Activated T-cell treated with anti-CD3 and anti-CD28 coated beads, Interleukin-2, amount 50 U/mL, for 4 hours (primary cell): ENCODE data around the gene G0S2. TPM values are rescaled to one million over a fixed set of nuclear protein-coding genes. Genes with fewer than 3 reads are reported as not detected.
A peak's percentile ranks its signal among the peaks of the same experiment; 100 is the strongest.

Experiments
- ATAC-seq, 2 donors: fragments of 200-7000 bp; cut with Tn5 transposase; one replicate each; pipeline ENCODE4 v1.10.0; 2021
- DNase-seq: peaks from one replicate; pipeline ENCODE4 v3.0.0-alpha.2; 2020
- H3K27me3 Mint-ChIP-seq: one replicate; pipeline ENCODE4 v1.8.0; 2021; ENCODE audit warnings: low read depth, mixed read lengths
- H3K36me3 Mint-ChIP-seq: one replicate; pipeline ENCODE4 v1.8.0; 2022; ENCODE audit warnings: mixed read lengths; ENCODE audit not compliant: insufficient read depth
- H3K4me1 Mint-ChIP-seq: one replicate; pipeline ENCODE4 v1.8.0; 2021; ENCODE audit warnings: low read depth, mixed read lengths
- H3K4me3 Mint-ChIP-seq: one replicate; pipeline ENCODE4 v1.8.0; 2021; ENCODE audit warnings: mild to moderate bottlenecking, moderate library complexity, mixed read lengths
- H3K9me3 Mint-ChIP-seq: one replicate; pipeline ENCODE4 v1.8.0; 2021; ENCODE audit warnings: mixed read lengths
- total RNA-seq, 3 donors: library from RNA; stranded (reverse); gene quantifications; one replicate each; pipeline ENCODE4 v1.2.1, GENCODE V29; 2021

G0S2 gene, protein sequence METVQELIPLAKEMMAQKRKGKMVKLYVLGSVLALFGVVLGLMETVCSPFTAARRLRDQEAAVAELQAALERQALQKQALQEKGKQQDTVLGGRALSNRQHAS
- total RNA-seq, result 10 to 100 TPM; 16.3 to 55.6 (median 39.0) TPM

DNA sequence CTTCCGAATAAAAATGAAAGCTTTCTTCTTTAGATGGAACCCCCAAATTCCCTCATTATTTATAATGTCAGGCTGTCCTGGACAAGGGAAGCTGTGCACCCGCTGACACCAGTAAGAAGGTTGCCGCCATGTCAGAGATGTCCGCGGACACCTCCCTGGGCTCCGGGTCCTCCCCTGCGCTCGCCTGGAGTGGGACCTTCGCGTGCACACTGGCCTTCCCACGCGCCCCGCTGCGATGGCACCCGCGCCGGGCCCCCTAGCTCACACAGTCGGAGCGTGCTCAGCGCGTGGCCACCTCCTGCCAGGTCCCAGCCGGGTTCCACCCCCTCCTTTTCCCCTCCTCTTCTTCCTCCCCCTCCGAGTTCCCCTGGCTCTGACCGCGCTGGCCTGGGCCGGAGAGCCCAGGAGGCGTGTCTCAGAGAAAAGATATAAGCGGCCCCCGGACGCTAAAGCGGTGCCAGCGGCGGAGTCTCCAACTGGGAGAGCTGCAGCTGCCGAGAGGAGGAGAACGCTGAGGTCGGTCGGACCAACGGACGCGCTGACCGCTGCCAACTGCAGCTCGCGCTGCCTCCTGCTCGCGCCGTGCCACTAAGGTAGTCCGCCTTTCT, at the start of gene G0S2:
TSS of gene G0S2 (plus strand) at position 456 of the 608 bp plus-strand sequence. CDS start 273 bp downstream, outside the sequence.
- Mint-ChIP-seq H3K27me3 (peaks cover 28% of the 10 kb centered on the region), H3K4me3 (peak within 1 kb of the TSS; percentile 71), H3K36me3 (no peaks in the 10 kb centered on the region), H3K4me1 (peaks cover 43% of the 10 kb centered on the region), H3K9me3 (no peaks in the 10 kb centered on the region)
- ATAC-seq, result peak; percentile 41 to 48
- DNase-seq, result peak; percentile 16

DNA sequence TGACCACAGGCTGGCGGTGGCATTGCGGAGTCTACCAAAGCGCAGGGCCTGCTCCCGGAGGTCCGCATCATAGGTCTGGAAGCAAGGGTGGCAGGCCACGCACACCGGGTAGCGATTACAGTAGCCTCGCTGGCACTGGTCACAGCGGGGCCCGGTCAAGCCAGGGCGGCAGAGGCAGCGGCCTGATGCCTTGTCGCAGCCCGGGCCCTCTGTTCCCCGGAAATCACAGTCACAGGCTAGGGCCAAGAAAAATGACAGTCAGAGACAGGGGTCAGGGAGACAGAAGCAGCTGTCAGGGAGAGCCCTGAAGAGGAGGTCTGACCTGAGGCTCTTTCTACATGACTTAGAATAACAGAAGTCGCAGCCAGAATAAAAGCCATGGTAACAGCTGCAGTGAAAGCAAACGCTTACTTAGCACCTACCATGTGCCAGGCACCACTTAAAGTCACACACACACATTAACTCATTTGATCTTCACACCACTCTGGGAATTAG, 49.4 kb upstream of the G0S2 start:
- Mint-ChIP-seq H3K4me1 (peaks cover 4% of the 10 kb centered on the region), H3K4me3 (no peak overlapping the region), H3K27me3 (no peaks in the 10 kb centered on the region), H3K36me3 (no peaks in the 10 kb centered on the region), H3K9me3 (no peaks in the 10 kb centered on the region)
- no peak for DNase-seq
- ATAC-seq, result no peak

DNA sequence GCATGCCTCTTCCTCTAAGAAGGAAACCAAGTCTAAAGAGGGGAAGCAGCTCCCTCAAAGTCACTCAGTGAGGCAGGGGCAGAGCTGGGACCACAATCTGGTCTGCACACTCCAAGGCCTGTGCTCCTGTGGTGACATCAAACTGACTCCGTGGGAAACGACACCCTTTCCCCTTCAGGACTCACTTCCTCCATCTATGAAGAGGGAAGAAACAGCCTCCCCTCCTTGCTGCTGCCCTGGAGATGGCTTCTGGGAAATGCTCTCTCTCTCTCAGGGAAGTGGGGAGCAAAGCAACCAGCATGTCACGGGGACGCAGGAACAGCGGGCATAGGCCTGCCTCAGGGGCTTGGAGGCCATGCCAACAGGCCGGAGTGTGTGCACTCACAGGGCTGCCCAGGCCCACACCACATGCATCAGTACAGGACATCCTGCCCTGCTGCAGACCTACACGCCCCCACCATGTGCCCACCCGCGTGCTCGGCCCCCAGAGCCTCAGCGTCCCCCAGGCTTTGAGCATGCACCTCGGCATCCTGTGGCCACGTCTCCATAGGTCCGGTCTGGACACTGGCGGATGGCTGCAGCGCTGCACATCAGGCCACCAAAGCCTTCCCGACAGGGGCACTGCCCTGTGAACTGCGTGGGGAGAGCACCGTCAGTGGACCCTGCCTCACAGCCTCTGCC, 48.7 kb upstream of the G0S2 start:
- Mint-ChIP-seq H3K9me3 (no peaks in the 10 kb centered on the region), H3K4me1 (peaks cover 4% of the 10 kb centered on the region), H3K27me3 (no peaks in the 10 kb centered on the region), H3K36me3 (no peaks in the 10 kb centered on the region), H3K4me3 (no peak overlapping the region)
- ATAC-seq, result no peak
- no peak for DNase-seq

DNA sequence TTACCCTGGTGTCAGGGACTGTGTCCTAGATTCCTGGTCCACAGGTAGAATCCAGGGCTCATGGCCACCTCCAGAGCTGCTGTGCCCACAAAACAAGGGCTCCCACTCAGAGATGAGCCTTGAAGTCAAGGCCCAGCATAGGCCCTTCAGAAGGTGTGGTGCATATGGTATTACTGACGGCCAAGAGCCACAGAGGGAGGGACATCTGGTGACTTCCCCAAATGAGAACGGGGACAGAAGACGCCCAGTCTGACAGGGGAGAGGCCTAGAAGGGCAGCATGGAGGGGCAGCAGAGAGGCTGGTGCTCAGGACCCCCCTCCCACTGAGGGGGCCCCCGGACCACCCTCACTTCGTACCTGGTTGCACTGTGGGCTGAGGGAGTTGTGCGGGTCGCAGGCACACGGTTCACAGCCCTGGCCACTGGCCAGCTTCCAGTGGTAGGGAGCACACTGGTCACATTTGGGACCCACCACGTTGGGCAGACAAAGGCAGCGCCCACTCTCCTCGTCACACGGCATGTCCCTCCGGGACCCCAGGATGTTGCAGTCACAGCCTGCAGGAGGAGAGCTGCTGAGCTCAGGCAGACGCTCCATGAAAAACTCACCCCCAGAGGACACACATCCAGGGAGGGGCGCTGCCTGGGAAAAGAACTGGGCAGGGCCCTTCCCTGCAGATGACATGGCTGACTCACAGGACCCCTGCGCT, 48.0 kb upstream of the G0S2 start:
- no peaks in the 10 kb centered on the region for H3K9me3 Mint-ChIP-seq
- H3K36me3 Mint-ChIP-seq, result no peaks in the 10 kb centered on the region

DNA sequence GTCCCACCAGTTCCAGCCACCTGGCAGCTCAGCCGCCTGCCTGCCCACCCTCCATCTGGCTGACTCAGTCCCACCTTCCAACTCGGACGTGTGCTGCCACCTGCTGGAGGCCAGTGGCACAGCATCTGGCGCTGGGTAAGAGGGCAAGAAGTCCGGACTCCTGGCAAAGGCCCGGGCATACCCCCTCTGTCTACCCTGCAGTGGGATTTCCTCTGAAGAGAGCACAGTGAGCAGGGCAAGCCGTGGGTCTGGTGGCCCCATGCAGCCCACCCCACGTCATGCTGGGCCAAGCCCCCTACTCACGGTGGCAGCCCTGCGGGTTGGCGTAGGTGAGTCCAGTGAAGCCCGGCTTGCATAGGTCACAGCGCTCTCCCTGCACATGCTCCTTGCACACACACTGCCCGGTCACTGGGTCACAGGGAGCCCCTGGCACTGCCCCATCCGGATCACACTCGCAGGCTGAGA, 47.4 kb upstream of the G0S2 start:
- DNase-seq, result peak; percentile 77
- Mint-ChIP-seq H3K9me3 (no peaks in the 10 kb centered on the region), H3K36me3 (no peaks in the 10 kb centered on the region), H3K4me3 (no peak overlapping the region), H3K4me1 (peaks cover 4% of the 10 kb centered on the region), H3K27me3 (no peaks in the 10 kb centered on the region)
- ATAC-seq, result peak; percentile 87 to 91

More for the DNA sequence above, 48.0 kb upstream of the G0S2 start:
- H3K4me1 Mint-ChIP-seq, result peaks cover 4% of the 10 kb centered on the region
- DNase-seq (no peak), ATAC-seq (peak in 1 of 2 donors; percentile 24)
- no peak overlapping the region for H3K4me3 Mint-ChIP-seq
- H3K27me3 Mint-ChIP-seq, result no peaks in the 10 kb centered on the region

DNA sequence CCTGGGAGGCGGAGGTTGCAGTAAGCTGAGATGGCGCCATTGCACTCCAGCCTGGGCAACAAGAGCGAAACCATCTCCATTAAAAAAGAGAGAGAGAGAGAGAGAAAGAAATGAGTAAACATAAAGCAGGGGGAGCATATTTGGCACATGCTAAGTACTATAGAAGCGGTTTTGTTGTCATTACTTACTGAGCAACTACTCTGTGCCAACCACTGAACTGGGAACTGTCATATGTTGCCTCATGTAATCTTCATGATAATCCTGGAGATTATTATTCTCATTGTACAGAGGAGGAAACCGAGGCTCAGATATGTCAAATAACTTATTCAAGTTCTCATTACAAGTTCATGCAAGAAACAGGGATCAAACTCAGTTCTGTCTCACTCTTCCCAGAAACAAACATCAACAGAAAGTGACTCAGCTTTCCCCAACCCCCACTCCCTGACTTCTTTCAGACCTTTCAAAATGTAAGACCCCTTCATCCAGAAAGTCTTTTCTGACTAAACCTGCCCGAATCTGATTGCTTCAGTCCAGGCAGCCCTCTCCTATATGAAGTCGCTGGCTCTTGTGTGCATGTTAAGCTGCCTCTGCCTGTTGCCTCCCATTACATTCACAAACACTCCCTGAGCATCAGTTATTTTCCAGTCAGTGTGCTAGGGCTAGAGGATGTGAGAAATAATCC, 46.5 kb upstream of the G0S2 start:
- Mint-ChIP-seq H3K36me3 (no peaks in the 10 kb centered on the region), H3K27me3 (no peaks in the 10 kb centered on the region), H3K4me1 (peaks cover 4% of the 10 kb centered on the region), H3K9me3 (no peaks in the 10 kb centered on the region), H3K4me3 (no peak overlapping the region)
- no peak for ATAC-seq
- no peak for DNase-seq

DNA sequence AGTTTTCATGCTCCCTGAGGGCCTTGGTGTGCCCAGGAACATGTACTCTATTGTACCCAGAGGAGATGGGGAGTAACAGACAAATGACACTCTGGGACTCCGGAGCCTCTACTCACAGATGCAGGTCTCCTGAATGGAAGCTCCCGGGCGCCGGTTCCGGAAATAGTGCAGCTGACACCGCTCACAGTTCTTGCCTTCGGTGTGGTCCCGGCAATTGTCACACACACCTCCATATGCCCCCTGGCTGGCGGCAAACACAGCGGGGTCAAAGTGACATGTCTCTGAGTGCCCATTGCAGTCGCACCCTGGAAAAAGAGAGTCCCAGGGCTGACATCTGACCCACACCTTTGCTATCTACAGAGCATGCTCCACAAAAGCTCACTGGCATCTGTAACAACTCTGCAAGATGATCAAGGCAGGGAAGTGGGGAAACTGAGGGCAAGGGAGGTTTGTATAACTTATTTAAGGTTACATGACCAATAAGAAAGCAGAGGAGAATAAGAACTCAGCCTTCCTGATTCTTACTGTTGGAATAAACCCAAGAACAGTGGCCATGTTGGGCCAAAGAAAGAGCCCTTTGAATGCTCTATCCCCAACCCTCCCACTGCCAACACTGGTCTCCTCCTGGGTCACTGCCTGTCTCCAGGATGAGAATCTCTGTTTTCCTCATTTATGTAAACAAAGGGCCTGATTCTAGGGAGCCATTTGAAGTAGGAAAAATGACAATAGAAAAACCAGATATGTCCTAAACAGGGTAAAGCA, 45.4 kb upstream of the G0S2 start:
- Mint-ChIP-seq H3K4me3 (no peak overlapping the region), H3K36me3 (no peaks in the 10 kb centered on the region), H3K27me3 (no peaks in the 10 kb centered on the region), H3K4me1 (peaks cover 4% of the 10 kb centered on the region), H3K9me3 (no peaks in the 10 kb centered on the region)
- no peak for DNase-seq
- ATAC-seq, result no peak

DNA sequence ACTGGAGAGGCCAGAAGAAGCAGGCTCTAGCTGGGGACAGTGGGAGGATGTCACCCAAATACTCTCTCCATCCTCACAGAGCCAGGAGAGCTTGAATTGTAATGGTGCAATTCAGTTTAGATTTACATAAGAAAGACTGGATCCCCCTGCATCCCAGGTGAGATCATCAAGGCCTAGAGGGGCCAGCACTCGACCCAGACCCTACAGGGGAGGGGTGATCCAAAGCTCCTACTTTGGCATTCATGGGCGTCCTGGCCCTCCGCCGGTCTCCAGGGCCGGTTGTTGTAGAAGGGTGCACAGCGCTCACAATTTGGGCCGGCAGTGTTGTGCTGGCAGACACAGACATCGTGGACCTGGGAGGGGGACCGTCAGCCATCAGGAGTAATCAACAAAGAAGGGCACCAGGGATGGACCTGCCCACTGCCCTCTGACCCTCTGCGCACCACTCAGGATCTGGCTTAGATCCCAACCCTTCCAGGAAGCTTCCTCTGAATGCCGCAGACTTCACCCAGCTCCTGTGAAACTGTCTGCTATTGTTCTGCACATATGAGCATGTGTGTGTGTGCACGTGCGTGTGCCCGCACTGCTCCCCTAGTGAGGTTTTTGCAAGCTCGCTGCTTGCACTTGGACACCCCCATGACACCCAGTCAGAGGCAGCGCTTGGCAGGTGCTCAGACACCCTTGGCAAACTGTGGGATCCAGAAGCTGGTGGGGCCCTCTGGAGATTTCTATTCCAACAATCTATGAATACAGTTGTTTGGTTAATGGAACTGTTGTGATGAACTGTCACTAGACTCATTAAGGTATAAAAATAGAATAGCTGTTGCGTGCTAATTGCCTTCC, 44.6 kb upstream of the G0S2 start:
- no peaks in the 10 kb centered on the region for H3K36me3 Mint-ChIP-seq
- no peak for DNase-seq
- peaks cover 4% of the 10 kb centered on the region for H3K4me1 Mint-ChIP-seq
- no peak for ATAC-seq
- no peaks in the 10 kb centered on the region for H3K9me3 Mint-ChIP-seq
- no peaks in the 10 kb centered on the region for H3K27me3 Mint-ChIP-seq
- H3K4me3 Mint-ChIP-seq, result no peak overlapping the region

DNA sequence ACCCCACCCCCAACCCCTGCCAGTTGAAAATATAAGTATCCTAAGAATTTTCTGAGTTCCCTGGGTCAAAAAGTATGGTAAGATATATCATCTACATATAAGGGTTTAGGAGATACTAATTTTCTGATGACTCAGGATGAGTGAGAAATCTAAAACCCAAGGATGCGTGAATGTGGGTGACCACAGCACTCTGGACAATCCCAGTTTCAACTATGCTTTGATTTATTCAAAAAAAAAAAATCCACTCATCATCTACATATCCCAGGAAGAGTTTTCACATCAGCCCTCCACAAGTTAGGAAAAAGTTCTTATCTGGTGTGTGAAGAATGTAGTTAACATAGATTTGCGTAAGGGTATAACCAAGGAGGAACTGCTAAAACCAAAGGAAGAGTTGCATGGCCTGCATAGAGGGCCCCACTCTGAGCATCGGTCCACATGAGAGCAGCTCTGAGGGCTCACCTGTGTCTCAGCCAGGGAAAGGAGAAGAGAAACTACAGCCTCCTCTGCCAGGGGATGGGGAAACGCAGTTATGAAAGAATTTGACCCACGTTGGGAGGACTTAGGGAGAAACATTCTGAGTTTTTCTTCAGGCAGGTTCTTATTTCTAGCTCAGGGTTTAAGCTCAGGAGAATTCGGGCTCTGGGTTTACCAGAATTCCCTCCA, 41.7 kb upstream of the G0S2 start:
- Mint-ChIP-seq H3K9me3 (no peaks in the 10 kb centered on the region), H3K27me3 (no peaks in the 10 kb centered on the region), H3K4me3 (no peak overlapping the region), H3K36me3 (no peaks in the 10 kb centered on the region), H3K4me1 (no peaks in the 10 kb centered on the region)
- ATAC-seq, result no peak
- DNase-seq, result no peak

DNA sequence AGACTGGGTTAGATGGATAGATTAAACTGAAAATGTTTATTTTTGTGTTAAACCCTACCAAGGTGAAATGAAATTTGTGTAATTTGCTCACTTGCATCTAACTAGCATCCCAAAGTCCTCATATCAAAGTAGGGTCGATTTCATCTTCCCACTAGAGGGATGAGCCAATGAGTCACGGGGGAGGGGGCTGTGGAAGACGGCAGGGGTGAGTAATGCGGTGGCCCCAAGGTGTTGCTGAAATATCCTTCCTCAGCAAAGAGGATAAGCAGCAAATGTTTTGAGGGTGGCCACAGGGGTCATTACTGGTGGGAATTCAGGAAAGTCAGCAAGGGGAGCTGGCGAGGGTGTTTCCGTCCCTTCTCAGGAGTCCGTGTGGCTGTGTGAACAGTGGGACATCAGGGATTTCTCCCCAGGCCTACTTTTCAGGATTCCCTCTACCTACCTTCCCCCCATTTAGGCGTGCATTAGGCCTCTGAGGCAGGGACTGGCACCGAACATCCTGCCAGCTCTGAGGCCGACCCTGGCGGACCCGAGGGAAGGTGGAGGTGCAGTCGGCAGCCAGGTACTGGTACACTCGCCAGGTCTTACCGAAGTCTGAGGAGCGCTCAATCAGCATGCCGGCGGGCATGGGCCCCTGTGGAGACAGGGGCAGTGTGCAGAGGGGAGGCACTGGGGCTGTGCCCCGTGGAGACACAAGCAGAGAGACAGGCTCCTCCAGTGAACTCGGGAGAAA, 41.0 kb upstream of the G0S2 start:
- no peaks in the 10 kb centered on the region for H3K27me3 Mint-ChIP-seq
- ATAC-seq, result no peak
- no peak for DNase-seq
- no peaks in the 10 kb centered on the region for H3K36me3 Mint-ChIP-seq
- no peaks in the 10 kb centered on the region for H3K4me1 Mint-ChIP-seq
- no peaks in the 10 kb centered on the region for H3K9me3 Mint-ChIP-seq
- no peak overlapping the region for H3K4me3 Mint-ChIP-seq

DNA sequence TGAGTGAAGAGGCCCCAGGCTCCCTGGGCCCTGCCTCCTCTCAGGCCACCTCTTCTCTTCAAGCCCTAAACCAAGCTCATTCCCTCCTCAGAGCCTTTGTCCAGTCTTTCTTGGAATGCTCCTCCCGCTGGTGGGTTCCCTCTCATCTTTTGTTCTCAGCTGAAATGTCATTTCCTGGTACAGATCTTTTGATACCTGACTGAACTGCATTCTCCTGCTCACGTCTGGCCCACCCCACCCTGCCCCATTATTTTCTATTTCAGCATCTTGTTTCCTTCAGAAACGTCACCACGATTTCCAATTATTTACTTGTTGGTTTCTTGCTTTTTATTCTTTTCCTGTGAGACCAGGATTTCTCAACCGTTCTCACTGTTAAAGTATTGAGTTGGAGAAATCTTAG, 39.4 kb upstream of the G0S2 start:
- H3K4me3 Mint-ChIP-seq, result no peak overlapping the region
- H3K27me3 Mint-ChIP-seq, result no peaks in the 10 kb centered on the region
- no peak for ATAC-seq
- DNase-seq, result no peak
- no peaks in the 10 kb centered on the region for H3K4me1 Mint-ChIP-seq
- H3K36me3 Mint-ChIP-seq, result no peaks in the 10 kb centered on the region
- no peaks in the 10 kb centered on the region for H3K9me3 Mint-ChIP-seq

DNA sequence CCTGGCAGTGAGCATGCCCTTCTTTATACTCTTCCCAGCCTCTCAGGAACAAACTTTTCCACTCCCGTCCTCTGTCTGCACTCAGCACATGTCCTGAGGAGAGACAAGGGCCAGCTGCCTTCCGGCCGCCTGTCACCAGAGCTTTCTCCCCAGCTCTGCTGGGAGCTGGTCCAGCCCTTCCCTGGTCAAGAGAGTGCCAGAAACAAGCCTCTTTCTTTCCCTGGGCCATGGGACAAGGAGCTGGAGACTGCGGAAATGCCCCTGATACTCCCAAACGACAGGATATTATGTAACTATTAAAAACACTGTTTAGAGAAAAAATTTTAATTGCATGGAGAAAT, 33.4 kb upstream of the G0S2 start:
- H3K27me3 Mint-ChIP-seq, result no peaks in the 10 kb centered on the region
- H3K36me3 Mint-ChIP-seq, result no peaks in the 10 kb centered on the region
- DNase-seq (no peak), ATAC-seq (no peak)
- H3K4me1 Mint-ChIP-seq, result no peaks in the 10 kb centered on the region
- H3K4me3 Mint-ChIP-seq, result no peak overlapping the region
- H3K9me3 Mint-ChIP-seq, result no peaks in the 10 kb centered on the region
